SU-DHL-6 (cell line): ENCODE measurements around the gene SSR3.

Experiments used
- H2AFZ ChIP-seq: fragments of 200-600 bp; sonication (generic); 2 replicates; pipeline ENCODE4 v1.6.1; 2014; ENCODE audit warnings: low read depth, mild to moderate bottlenecking, moderate library complexity, mixed read lengths, antibody characterized with exemption, low read length; ENCODE audit not compliant: severe bottlenecking
- H3F3A ChIP-seq: fragments of 200-600 bp; shearing (Covaris generic); 2 replicates; pipeline ENCODE4 v1.6.0; 2016; ENCODE audit warnings: antibody characterized with exemption, mild to moderate bottlenecking; ENCODE audit not compliant: insufficient read depth
- H3K27ac ChIP-seq: fragments of 200-600 bp; sonication (generic); 2 replicates; pipeline ENCODE4 v1.5.1; 2016; ENCODE audit warnings: low read depth, mild to moderate bottlenecking, low read length, moderate library complexity, mixed read lengths
- H3K27me3 ChIP-seq: fragments of 200-600 bp; sonication (generic), shearing (Covaris generic); 2 replicates; pipeline ENCODE4 v1.6.0; 2014; ENCODE audit warnings: mild to moderate bottlenecking, low read length
- H3K36me3 ChIP-seq: fragments of 200-600 bp; sonication (generic); 2 replicates; pipeline ENCODE4 v1.6.1; 2014; ENCODE audit warnings: mild to moderate bottlenecking, low read length, mixed read lengths
- H3K4me2 ChIP-seq: fragments of 300-600, 200-600 bp; shearing (Covaris generic), sonication (generic); 2 replicates; pipeline ENCODE4 v1.6.0; 2014; ENCODE audit warnings: low read length, low read depth, mild to moderate bottlenecking; ENCODE audit not compliant: poor library complexity, severe bottlenecking
- H3K4me3 ChIP-seq: fragments of 200-600 bp; sonication (generic); 2 replicates; pipeline ENCODE4 v1.5.1; 2014; ENCODE audit warnings: antibody characterized with exemption, low read length, mild to moderate bottlenecking, mixed read lengths; ENCODE audit not compliant: insufficient read depth, poor library complexity, severe bottlenecking
- H3K79me2 ChIP-seq: fragments of 200-600 bp; sonication (generic); 2 replicates; pipeline ENCODE4 v1.6.1; 2014; ENCODE audit warnings: mild to moderate bottlenecking, low read length, moderate library complexity; ENCODE audit not compliant: insufficient read depth
- H3K9ac ChIP-seq: fragments of 200-600 bp; sonication (generic); 2 replicates; pipeline ENCODE4 v1.7.0; 2014; ENCODE audit warnings: mild to moderate bottlenecking, low read length
- H3K9me2 ChIP-seq: fragments of 200-600 bp; sonication (generic); replicated peaks from 2 replicates; pipeline ENCODE4 v1.6.1; 2014; ENCODE audit warnings: low read length; ENCODE audit not compliant: insufficient read depth
- H3K9me3 ChIP-seq: fragments of 200-600 bp; sonication (generic); 2 replicates; pipeline ENCODE4 v1.6.1; 2014; ENCODE audit warnings: low read length, mixed read lengths; ENCODE audit not compliant: insufficient read depth
- H4K20me1 ChIP-seq: fragments of 200-600 bp; sonication (generic); 2 replicates; pipeline ENCODE4 v1.6.1; 2014; ENCODE audit warnings: low read depth, mild to moderate bottlenecking, antibody characterized with exemption, low read length, moderate library complexity, mixed read lengths
- EZH2phosphoT487 ChIP-seq: fragments of 200-600 bp; sonication (generic), shearing (Covaris generic); conservative IDR thresholded peaks from 2 replicates; pipeline ENCODE4 v1.6.1; 2018; ENCODE audit warnings: mild to moderate bottlenecking, antibody characterized with exemption, low read length, moderate library complexity, mixed read lengths
- TF ChIP-seq, protein P1 (sequence below): fragments of 200-600 bp; sonication (generic); IDR thresholded peaks from one replicate; pipeline ENCODE4 v1.5.1; 2017; ENCODE audit warnings: antibody characterized with exemption, mild to moderate bottlenecking, low read length, moderate library complexity; ENCODE audit not compliant: insufficient read depth, poor library complexity, severe bottlenecking

SSR3 gene

DNA sequence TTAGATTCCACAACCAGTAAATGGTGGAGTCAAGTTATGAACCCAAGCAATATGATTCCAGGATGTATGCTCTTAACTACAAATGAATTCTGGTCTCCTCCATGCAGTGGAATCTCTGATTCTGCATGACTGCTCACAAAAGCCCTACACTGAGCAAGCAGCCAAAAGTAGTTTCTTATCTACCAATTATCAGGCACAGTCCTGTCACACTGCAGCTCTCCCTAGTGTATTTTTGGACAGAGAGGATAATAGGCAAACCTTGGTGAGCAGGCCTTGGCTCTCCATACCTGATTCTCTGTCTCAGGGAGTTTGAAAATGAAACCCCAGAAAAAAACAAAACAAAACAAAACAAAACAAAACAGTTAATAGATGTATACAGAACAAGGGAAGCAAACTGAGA, 3.5 kb upstream of the SSR3 start:
- Histone ChIP-seq H4K20me1 (no peaks in the 10 kb centered on the region; the same call in 1 of the 2 replicates), H3K79me2 (peaks cover 15% of the 10 kb centered on the region), H3K4me2 (no peak overlapping the region), H3K27ac (no peak overlapping the region), H3K27me3 (no peaks in the 10 kb centered on the region), H2AFZ (no peak overlapping the region), H3K4me3 (no peak overlapping the region), H3F3A (no peaks in the 10 kb centered on the region), H3K9ac (no peak overlapping the region), H3K9me3 (no peaks in the 10 kb centered on the region), H3K36me3 (peaks cover 3% of the 10 kb centered on the region; the same call in 1 of the 2 replicates), H3K9me2 (no peaks in the 10 kb centered on the region)
- TF ChIP-seq, protein P1, sequence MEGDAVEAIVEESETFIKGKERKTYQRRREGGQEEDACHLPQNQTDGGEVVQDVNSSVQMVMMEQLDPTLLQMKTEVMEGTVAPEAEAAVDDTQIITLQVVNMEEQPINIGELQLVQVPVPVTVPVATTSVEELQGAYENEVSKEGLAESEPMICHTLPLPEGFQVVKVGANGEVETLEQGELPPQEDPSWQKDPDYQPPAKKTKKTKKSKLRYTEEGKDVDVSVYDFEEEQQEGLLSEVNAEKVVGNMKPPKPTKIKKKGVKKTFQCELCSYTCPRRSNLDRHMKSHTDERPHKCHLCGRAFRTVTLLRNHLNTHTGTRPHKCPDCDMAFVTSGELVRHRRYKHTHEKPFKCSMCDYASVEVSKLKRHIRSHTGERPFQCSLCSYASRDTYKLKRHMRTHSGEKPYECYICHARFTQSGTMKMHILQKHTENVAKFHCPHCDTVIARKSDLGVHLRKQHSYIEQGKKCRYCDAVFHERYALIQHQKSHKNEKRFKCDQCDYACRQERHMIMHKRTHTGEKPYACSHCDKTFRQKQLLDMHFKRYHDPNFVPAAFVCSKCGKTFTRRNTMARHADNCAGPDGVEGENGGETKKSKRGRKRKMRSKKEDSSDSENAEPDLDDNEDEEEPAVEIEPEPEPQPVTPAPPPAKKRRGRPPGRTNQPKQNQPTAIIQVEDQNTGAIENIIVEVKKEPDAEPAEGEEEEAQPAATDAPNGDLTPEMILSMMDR = no peak
- no peak for TF ChIP-seq EZH2phosphoT487

DNA sequence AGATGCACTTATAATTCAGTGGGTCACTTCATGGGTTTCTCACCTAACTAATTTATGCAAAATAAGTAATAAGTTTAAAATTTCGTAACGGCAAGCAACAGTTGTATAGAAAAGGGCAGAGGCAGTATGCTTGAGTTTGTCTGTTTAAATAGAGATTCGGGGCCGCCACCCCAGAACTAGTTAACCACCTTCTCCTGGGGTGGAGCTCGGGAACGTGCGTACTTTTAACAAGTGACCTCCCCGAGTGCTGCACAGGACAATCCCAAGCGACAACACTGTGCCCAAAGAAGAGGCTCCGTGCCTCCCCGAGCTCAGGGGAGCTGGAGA, 439 bp downstream of the SSR3 start:
- no peaks in the 10 kb centered on the region; the same call in 1 of the 2 replicates for H4K20me1 ChIP-seq
- peak overlapping the region; percentile 31 for H3K27ac ChIP-seq
- H3K9me3 ChIP-seq = no peaks in the 10 kb centered on the region
- H3K79me2 ChIP-seq = peaks cover 48% of the 10 kb centered on the region
- no peaks in the 10 kb centered on the region for H3F3A ChIP-seq
- peak overlapping the region; percentile 89 for H2AFZ ChIP-seq
- peaks cover 20% of the 10 kb centered on the region for H3K36me3 ChIP-seq
- TF ChIP-seq, protein P1 = no peak
- H3K9ac ChIP-seq = peak overlapping the region; percentile 93
- H3K4me3 ChIP-seq = peak overlapping the region; percentile 96
- no peaks in the 10 kb centered on the region for H3K9me2 ChIP-seq
- no peaks in the 10 kb centered on the region for H3K27me3 ChIP-seq
- peak overlapping the region; percentile 94 for H3K4me2 ChIP-seq

- Histone ChIP-seq H2AFZ (no peak overlapping the region), H4K20me1 (no peaks in the 10 kb centered on the region; the same call in 1 of the 2 replicates), H3K36me3 (peaks cover 24% of the 10 kb centered on the region), H3K27ac (no peak overlapping the region), H3K4me2 (peak overlapping the region; percentile 94), H3K27me3 (no peaks in the 10 kb centered on the region), H3K9me3 (no peaks in the 10 kb centered on the region), H3F3A (no peaks in the 10 kb centered on the region), H3K4me3 (peak overlapping the region; percentile 96), H3K79me2 (peaks cover 51% of the 10 kb centered on the region), H3K9me2 (no peaks in the 10 kb centered on the region), H3K9ac (peak overlapping the region; percentile 93)
- TF ChIP-seq, protein P1 = no peak
- no peak for TF ChIP-seq EZH2phosphoT487
These were observed 1.1 kb downstream of the SSR3 start for GRCh38 chr3:156553705-156554356.
